ENCODE measurements around the gene DEGS2.

DNA sequence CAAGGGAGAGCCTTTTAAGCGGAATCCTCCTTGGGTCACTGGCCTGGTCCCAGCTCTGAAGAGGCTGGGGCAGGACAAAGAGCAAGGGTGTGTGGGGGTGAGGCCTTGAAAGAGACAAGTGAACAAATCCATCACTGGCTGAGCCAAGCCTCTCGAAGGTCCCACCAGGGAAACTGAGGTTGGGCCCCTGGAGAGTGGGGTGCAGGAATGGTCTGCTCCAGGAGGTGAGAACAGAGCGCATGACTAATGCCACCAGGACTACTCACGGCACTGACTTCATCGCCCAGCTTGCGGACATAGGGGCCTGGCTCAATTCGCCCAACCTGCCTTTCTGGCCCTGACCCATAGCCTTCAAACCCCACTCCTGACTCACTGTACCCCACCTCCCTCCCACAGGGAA is 19.2 kb upstream of the DEGS2 start:
- TF ChIP-seq, protein P1, sequence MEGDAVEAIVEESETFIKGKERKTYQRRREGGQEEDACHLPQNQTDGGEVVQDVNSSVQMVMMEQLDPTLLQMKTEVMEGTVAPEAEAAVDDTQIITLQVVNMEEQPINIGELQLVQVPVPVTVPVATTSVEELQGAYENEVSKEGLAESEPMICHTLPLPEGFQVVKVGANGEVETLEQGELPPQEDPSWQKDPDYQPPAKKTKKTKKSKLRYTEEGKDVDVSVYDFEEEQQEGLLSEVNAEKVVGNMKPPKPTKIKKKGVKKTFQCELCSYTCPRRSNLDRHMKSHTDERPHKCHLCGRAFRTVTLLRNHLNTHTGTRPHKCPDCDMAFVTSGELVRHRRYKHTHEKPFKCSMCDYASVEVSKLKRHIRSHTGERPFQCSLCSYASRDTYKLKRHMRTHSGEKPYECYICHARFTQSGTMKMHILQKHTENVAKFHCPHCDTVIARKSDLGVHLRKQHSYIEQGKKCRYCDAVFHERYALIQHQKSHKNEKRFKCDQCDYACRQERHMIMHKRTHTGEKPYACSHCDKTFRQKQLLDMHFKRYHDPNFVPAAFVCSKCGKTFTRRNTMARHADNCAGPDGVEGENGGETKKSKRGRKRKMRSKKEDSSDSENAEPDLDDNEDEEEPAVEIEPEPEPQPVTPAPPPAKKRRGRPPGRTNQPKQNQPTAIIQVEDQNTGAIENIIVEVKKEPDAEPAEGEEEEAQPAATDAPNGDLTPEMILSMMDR (IDR thresholded peaks at IDR 0.05) = no peak
- TF ChIP-seq CBX2 (IDR thresholded peaks at IDR 0.05; ENCODE audit: borderline replicate concordance, low read depth) = no peak

Measured in A549 (cell line).